IMR-90 (cell line): ENCODE results near the gene USP4. TPM values are rescaled to one million over a fixed set of nuclear protein-coding genes. Genes with fewer than 3 reads are reported as not detected.

Experiments
- RAD21 ChIP-seq: IDR thresholded peaks from 2 replicates; pipeline ENCODE4 v1.6.1; 2012; ENCODE audit warnings: low read length, improper control_type of control experiment
- polyA plus RNA-seq, 3 experiments: library from polyadenylated mRNA; depleted of rRNA; stranded (reverse); fragments of >200 nt; gene quantifications; 2 replicates each; pipeline ENCODE4 v1.2.3, GENCODE V29; 2012; ENCODE audit warnings: low replicate concordance in 1 of 3
- total RNA-seq: library from RNA; depleted of rRNA; stranded (reverse); fragments of >200 nt; gene quantifications from 2 replicates; pipeline ENCODE4 v1.2.3, GENCODE V29; 2012
- TF ChIP-seq, protein P1 (sequence below): conservative IDR thresholded peaks from 2 replicates; pipeline ENCODE4 v1.5.1; 2012; ENCODE audit warnings: mild to moderate bottlenecking, low read depth, low read length, improper control_type of control experiment

Gene USP4
- total and polyA plus RNA-seq, 2 of the 4 experiments (the other 2 are of a cell fraction) = 29.9 to 42.3 TPM

DNA sequence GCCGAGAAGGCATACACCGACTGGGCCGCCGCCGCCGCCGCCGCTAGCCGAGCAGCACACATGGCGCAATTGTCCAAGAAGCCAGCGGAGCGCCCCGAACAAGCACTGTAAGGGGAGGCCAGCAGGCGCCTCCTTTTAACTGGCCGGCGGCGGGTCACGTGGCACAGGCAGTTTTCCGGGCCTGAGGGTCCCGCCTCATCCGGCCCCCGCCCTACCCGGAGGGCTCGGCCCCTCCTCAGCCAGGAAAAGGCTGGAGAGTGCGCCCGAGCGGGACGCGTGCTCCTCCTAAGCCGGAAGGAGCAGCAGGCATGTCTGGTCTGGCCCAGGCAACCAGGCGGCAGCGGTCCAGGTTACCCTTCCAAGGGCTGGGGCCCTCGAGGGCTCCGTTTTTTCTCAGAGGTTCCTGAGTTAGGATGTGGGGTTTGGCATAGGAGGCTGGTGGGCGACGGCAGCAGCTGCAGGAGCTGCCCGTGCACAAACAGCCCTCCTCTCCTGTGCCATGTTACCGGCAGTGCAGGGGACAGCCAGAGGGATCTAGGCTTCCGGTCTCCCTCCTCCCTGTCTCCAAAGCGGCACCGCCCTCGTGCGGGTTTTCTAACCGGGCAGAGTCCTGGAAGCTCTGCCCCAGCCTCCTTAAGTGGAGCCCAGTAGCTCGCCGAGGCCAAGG, 18.5 kb upstream of the USP4 start, which contains the start of gene GPX1 (continued):
- TF ChIP-seq, protein P1, sequence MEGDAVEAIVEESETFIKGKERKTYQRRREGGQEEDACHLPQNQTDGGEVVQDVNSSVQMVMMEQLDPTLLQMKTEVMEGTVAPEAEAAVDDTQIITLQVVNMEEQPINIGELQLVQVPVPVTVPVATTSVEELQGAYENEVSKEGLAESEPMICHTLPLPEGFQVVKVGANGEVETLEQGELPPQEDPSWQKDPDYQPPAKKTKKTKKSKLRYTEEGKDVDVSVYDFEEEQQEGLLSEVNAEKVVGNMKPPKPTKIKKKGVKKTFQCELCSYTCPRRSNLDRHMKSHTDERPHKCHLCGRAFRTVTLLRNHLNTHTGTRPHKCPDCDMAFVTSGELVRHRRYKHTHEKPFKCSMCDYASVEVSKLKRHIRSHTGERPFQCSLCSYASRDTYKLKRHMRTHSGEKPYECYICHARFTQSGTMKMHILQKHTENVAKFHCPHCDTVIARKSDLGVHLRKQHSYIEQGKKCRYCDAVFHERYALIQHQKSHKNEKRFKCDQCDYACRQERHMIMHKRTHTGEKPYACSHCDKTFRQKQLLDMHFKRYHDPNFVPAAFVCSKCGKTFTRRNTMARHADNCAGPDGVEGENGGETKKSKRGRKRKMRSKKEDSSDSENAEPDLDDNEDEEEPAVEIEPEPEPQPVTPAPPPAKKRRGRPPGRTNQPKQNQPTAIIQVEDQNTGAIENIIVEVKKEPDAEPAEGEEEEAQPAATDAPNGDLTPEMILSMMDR = no peak
- TF ChIP-seq RAD21 = no peak
